AG04450 (cell line): ENCODE results near the gene EBLN1. TPM values are rescaled to one million over a fixed set of nuclear protein-coding genes. Genes with fewer than 3 reads are reported as not detected.
A peak's percentile ranks its signal among the peaks of the same experiment; 100 is the strongest.

Experiments
- CTCF ChIA-PET: fragments of 300-600, 350-600 bp; formaldehyde crosslinking; extraction: SDS; loops from one replicate; lab custom pipeline; 2022; ENCODE audit warnings: antibody characterized with exemption, inconsistent platforms; lab: Charles Lee
- POLR2A ChIA-PET: fragments of 350-600 bp; formaldehyde crosslinking; extraction: SDS; loops from one replicate; lab custom pipeline; 2021; ENCODE audit warnings: antibody characterized with exemption, inconsistent platforms; lab: Yijun Ruan, JAX
- DNase-seq: peaks from one replicate; pipeline ENCODE4 v3.0.0-alpha.2; 2011; ENCODE audit warnings: low read depth, low spot score
- H3K27ac ChIP-seq: one replicate; pipeline ENCODE4 v1.5.1; 2012; ENCODE audit warnings: low read depth, low read length, control low read depth
- H3K27me3 ChIP-seq: one replicate; pipeline ENCODE4 v1.6.0; 2012; ENCODE audit warnings: low read length; ENCODE audit not compliant: control insufficient read depth, insufficient read depth
- H3K4me3 ChIP-seq: 2 replicates; pipeline ENCODE4 v1.5.1; 2011; ENCODE audit warnings: mild to moderate bottlenecking, low read depth, low read length, control low read depth
- H3K9me3 ChIP-seq: 2 replicates; pipeline ENCODE4 v1.5.1; 2012; ENCODE audit warnings: low read length; ENCODE audit not compliant: control insufficient read depth, insufficient read depth
- CTCF ChIP-seq: IDR thresholded peaks from 2 replicates; pipeline ENCODE4 v1.5.1; 2011; ENCODE audit warnings: low read depth, low read length, control low read depth, inconsistent platforms
- polyA plus RNA-seq: library from polyadenylated mRNA; depleted of rRNA; stranded (reverse); fragments of >200 nt; gene quantifications from 2 replicates; pipeline ENCODE4 v1.2.3, GENCODE V29; 2011

EBLN1 gene
- polyA plus RNA-seq, 1 experiment = not detected

GRCh38 chr10:22250897-22251660 lies 33.3 kb upstream of the EBLN1 start:
- H3K9me3 ChIP-seq = peaks cover 10% of the 10 kb centered on the region; the same call in 1 of the 2 replicates
- CTCF ChIA-PET = no interaction called here
- POLR2A ChIA-PET = no interaction called here
- H3K4me3 ChIP-seq = peak overlapping the region; percentile 61
- DNase-seq = no peak
- TF ChIP-seq CTCF = no peak
- H3K27me3 ChIP-seq = peaks cover 26% of the 10 kb centered on the region
- H3K27ac ChIP-seq = no peak overlapping the region

DNA sequence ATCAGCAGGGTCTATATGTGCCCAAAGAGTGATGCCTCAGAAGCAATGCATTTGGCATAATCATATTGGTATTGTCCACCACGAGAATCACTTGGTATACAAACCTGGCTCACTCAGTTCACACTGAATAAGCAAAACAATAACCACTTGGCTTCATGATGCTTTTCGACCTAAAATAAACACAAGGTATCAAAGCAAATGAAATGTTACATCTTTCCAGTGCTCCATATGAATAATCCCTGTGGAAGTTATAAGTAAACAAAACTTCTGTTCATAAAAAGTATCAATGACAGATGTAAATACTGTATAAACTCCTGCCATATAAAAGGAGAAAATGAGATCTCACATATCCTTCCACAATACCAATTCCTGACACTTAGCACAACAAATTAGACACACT lies 29.8 kb upstream of the EBLN1 start:
- ChIA-PET POLR2A (no interaction called here), CTCF (no interaction called here)
- no peak for TF ChIP-seq CTCF
- H3K4me3 ChIP-seq = no peak overlapping the region
- no peaks in the 10 kb centered on the region; the same call in 1 of the 2 replicates for H3K9me3 ChIP-seq
- DNase-seq = no peak
- H3K27ac ChIP-seq = no peak overlapping the region
- peaks cover 8% of the 10 kb centered on the region for H3K27me3 ChIP-seq

- ChIA-PET POLR2A (no interaction called here), CTCF (no interaction called here)
- H3K4me3 ChIP-seq = no peak overlapping the region
- no peak overlapping the region for H3K27ac ChIP-seq
- TF ChIP-seq CTCF = no peak
- DNase-seq = no peak
- H3K9me3 ChIP-seq = no peaks in the 10 kb centered on the region
- H3K27me3 ChIP-seq = peaks cover 3% of the 10 kb centered on the region
Observed at GRCh38 chr10:22246680-22247391, 29.0 kb upstream of the EBLN1 start.

DNA sequence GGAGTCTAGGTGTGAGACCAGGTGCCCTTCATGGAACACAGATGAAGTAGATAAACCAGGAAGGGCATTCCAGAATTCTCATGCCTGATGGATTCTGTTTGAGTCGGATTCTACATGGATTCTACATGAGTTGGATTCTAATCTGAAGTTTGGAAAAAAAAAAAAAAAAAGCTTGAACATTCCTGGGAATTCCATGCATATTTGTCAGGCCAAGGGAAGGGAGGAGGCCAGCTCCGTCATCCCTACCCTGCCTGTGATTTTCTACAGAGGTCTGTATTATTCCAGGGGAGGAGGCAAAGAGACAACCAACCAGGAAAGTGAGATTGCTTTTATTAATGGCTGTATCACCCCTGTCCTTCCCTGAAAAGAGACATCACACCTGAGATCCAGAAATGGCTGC lies 27.8 kb upstream of the EBLN1 start:
- H3K27ac ChIP-seq = no peak overlapping the region
- no peaks in the 10 kb centered on the region for H3K9me3 ChIP-seq
- H3K4me3 ChIP-seq = no peak overlapping the region
- no peak for DNase-seq
- ChIA-PET POLR2A (interaction anchor here (0.6 kb wide), 1 partner anchor 184 kb away, joined by 3 read pairs; no protein-coding TSS in a partner anchor), CTCF (no interaction called here)
- no peaks in the 10 kb centered on the region for H3K27me3 ChIP-seq
- TF ChIP-seq CTCF = no peak

- ChIA-PET POLR2A (no interaction called here), CTCF (no interaction called here)
- no peak overlapping the region for H3K27ac ChIP-seq
- no peak for DNase-seq
- no peaks in the 10 kb centered on the region for H3K27me3 ChIP-seq
- TF ChIP-seq CTCF = no peak
- H3K4me3 ChIP-seq = no peak overlapping the region
- no peaks in the 10 kb centered on the region for H3K9me3 ChIP-seq
Observed at GRCh38 chr10:22244855-22245254, 27.0 kb upstream of the EBLN1 start.
